HG03460 (cell line): ENCODE measurements around the gene IFNE.

ENCODE experiments used
- ATAC-seq: cut with Tn5 transposase; IDR thresholded peaks from one replicate; pipeline ENCODE4 v1.9.1; 2021; ENCODE audit not compliant: unreplicated experiment

IFNE gene, protein sequence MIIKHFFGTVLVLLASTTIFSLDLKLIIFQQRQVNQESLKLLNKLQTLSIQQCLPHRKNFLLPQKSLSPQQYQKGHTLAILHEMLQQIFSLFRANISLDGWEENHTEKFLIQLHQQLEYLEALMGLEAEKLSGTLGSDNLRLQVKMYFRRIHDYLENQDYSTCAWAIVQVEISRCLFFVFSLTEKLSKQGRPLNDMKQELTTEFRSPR

DNA sequence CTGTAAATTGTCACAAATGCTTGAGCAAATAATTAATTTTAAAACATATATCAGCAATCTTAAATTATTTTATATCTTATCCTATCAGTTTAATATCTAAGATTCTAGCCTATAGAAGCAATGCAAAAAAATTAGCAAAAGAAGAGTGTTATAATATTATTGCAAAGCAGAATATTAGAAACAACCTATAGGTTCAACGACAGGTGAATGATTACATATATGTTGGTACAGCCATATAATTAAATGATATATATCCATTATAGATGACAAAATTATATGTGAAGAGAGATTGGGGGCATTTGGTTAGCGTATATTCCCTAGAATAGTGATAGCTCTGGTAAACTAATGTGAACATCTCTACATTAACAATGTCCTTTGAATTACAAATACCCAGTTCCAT is at the start of gene IFNE:
TSS of gene IFNE (minus strand) at position 101 of the 400 bp plus-strand sequence. CDS start 619 bp downstream, outside the sequence.
- no peak for ATAC-seq

DNA sequence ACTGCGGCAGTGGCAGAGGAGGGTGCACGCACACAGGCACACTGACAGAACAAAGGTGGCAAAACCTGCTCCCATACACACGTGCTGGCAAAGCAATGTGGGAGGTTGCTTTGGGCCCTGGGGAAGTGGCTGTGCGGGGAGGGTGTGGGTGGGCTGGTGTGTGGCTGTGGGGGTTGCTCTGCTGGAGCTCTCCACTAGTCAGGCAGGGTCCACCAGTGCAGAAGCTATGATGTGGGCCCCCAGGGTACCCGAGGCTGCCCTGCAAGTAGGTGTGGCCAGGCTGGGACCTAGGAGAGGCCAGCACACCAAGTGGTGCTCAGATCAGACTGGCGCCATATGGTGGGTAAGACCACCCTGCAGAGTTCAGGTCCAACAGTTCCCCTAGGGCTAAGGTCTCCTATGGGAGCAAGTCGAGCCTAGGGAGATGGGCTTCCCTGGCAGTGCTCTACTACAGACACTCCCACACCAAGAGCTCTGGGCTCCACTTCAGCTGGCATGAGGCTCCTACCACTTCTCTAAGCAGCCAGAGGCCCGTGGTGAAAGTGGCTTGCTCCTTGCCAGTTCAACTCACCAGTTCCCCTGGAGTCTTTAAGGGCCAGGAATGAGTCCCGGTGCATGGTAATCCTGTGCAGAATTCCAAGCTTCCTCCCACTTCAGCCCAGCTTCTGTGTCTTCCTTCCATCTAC is 46.2 kb upstream of the IFNE start:
- no peak for ATAC-seq

- no peak for ATAC-seq
Measured at GRCh38 chr9:21527579-21527978, 45.5 kb upstream of the IFNE start.

DNA sequence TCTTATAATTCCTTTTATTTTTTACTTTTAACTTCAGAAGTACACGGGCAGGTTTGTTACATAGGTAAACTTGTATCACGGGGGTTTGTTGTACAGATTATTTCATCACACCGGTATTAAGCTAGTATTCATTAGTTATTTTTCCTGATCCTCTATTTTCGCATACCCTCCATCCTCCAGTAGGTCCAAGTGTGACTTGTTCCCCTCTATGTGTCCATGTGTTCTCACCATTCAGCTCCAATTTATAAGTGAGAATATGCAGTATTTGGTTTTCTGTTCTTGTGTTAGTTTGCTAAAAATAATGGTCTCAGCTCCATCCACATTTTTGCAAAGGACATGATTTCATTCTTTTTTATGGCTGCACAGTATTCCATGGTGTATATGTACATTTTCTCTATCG is 43.1 kb upstream of the IFNE start:
- no peak for ATAC-seq

- no peak for ATAC-seq
Measured at GRCh38 chr9:21524099-21524830, 42.2 kb upstream of the IFNE start.

- ATAC-seq = no peak
Measured at GRCh38 chr9:21523021-21524014, 41.2 kb upstream of the IFNE start.

DNA sequence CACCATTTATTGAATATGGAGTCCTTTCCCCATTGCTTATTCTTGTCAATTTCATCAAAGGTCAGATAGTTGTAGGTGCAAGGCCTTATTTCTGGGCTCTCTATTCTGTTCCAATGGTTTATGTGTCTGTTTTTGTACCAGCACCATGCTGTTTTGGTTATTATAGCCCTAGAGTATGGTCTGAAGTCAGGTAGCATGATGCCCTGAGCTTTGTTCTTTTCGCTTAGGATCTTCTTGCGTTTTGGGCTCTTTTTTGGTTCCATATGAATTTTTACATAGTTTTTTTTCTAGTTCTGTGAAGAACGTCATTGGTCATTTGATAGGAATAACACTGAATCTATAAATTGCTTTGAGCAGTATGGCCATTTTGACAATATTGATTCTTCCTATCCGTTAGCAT is 40.2 kb upstream of the IFNE start:
- no peak for ATAC-seq

DNA sequence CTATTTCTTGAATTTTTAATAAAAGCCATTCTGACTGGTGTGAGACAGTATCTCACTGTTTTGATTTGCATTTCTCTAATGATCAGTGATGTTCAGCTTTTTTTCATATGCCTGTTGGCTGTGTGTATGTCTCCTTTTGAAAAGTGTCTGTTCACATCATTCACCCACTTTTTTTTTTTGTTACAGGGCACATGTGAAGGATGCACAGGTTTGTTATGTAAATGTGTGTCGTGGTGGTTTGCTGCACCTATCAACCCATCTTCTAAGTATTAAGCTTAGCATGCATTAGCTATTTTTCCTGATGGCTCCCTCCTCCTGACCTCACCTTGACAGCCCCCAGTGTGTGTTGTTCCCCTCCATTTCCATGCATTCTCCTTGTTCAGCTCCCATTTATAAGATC is 39.3 kb upstream of the IFNE start:
- no peak for ATAC-seq

DNA sequence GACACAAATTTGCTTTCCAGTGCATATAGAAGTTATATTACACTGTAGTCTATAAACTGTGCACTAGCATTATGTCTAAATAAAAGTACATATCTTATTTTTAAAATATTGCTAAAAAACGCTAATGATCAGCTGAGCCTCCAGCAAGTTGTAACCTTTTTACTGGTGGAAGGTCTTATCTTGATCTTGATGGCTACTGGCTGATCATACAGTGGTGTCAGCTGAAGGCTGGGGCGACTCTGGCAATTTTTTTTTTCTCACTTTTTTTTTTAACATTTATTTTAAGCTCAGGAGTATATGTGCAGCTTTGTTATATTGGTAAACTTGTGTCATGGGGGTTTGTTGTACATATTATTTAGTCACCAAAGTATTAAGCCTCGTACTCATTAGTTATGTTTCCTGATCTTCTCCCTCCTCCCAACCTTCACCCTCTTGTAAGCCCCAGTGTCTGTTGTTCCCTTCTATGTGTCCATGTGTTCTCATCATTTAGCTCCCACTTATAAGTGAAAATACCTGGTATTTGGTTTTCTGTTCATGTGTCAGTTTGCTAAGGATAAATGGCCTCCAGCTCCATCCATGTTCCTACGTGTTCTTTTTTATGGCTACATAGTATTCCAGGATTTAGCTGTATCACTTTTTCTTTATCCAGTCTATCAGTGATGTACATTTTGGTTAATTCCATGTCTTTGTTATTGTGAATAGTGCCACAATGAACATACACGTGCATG is 38.6 kb upstream of the IFNE start:
- no peak for ATAC-seq

DNA sequence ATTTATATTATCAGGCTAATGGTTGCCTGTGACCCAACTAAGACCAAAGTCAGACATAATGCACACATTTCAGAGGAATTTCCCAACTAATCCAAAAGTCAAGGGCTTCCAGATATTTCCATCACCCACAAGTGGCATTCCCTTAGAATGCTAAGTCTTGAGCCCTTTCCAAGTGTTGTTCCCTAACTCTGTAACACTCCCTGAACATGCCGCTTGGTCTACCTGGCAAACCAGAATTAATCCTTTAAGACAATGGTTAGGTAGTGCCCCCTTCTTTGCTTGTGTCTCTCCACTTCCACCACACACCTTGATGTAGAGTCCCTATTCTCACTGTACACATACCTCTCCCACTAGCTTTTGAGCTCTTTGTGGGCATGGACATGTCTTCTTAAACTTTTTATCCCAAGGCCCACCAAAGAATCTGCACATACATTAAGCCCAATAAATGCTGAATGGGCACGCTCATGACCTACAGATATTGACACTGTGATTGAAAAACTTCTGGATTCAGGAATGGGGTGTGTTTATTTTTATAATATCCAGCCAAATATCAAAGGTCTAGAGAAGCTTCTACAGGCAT is 37.8 kb upstream of the IFNE start:
- no peak for ATAC-seq

DNA sequence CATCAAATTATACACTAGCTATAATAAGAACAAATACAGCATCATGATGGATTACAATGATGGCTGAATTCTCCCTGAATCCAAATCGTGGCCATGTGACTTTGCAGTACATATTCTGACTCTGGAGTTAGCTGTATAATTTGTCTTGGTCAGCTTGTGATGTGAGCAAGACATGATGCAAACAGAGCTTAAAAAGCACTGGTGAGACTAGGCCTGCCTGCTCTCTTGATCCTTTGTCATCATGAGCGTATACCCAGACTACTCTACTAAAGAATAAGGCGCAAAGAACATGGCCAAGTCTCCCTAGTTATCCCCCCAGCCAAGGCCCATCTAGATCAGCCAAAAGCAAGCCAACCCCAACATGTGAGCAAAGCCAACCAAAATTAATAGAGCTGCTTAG is 34.7 kb upstream of the IFNE start:
- ATAC-seq = no peak

DNA sequence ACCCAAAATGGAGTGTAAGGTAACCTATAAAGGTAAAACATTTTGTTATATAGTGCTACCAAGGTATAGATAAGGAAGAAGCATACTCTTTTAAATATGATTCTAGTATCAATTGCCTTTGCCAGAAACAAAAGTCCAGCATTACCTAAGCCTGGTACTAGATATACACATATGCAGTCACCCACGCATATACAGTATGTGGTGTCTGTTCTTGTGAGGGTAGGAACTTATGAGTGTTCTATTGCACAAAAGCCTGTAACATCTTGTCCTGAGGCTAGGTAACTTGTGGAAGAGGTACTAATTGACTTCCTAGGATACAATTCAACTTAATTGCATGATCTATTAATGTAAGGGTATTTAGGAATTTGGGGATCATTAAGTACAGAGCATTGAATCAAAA is 31.3 kb upstream of the IFNE start:
- no peak for ATAC-seq

DNA sequence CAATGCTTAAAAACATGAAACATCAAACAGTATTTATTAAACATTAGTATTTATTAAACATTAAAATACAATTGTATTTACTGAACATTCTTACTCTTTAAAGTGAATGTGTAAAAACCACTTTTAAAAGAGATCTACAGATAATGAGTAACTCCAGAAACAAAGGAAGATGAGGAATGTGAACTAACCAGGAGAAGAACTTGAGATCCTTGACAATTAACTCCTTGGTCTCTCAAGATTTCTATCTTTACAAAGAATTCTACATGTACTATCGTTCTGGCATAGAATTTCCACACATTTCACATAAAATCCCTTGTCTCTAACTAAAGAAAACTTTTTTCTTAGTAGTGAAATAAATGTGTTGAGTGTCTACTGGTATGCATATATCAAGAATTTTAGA is 28.7 kb upstream of the IFNE start:
- no peak for ATAC-seq

DNA sequence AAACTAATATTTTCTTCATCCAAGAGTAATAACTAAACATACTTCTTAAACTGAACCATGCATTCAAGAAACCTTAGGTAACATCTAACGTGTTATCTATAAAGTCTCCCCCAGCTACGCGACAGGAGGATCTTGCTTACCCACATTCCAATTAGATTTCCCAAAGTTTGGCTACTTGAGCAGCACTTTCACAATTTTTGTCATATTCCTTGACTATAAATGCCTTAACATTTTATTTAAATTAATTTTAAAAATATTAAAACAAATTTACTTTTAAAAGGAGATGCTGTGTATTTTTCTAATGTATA is 25.3 kb upstream of the IFNE start:
- no peak for ATAC-seq

DNA sequence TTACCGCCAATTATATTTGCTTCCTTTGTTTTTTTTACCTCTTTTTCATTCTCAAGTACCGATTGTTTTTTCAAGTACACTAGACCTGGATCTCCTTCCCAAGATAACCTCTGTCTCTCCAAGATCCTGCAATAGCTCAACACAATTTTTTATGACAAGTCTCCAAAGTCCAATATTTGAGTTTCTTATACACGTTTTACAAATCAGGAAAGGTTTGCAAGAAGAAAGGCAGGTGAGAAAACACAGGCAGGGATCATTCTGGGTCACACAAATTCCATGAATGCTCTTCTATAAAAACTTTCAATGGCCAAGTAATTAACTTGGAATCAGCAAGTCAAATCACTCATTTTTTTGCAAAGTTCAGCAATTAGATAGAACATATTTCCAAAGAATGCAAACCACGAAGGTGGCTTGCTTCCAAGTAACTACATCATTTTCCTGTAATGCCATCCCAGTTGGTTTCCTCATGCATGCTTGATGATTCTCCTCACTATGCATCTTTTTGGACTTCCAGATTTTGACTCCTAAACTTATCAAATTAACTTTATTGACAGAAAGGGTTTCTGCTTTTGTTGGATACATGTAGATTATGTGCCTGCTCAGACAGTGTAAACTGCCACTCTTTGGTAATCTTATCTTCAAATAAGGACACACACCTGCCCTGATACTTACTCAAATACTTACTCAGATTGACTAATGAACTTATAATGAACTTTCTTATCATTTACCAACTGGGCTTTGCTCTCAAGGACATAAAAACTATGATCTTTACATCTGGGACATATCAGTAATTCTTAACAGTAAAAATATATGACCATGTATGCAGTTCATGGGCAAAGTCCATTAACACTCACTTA is 24.7 kb upstream of the IFNE start:
- no peak for ATAC-seq

GRCh38 chr9:21505425-21506179 is 23.5 kb upstream of the IFNE start:
- no peak for ATAC-seq

DNA sequence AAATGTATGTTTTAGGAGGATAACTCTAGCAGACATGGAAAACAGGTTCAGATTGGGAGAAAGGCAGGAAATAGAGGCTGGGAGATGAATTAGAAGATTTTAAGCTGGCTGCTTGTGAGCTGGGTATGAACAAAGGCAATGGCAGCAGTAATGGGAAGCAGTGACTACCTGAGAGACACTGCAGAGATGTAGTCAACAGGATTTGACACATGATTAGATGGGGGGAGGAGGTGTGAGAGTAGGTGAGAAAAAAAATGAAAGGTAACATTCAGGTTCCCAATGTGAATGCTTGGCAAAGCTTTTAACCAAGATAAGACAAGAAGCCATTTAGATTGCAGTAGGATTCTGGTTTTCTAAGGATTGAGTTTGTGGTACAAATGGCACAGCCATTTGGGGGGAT is 22.8 kb upstream of the IFNE start:
- ATAC-seq = no peak

GRCh38 chr9:21504113-21504512 is 22.0 kb upstream of the IFNE start:
- ATAC-seq = no peak

DNA sequence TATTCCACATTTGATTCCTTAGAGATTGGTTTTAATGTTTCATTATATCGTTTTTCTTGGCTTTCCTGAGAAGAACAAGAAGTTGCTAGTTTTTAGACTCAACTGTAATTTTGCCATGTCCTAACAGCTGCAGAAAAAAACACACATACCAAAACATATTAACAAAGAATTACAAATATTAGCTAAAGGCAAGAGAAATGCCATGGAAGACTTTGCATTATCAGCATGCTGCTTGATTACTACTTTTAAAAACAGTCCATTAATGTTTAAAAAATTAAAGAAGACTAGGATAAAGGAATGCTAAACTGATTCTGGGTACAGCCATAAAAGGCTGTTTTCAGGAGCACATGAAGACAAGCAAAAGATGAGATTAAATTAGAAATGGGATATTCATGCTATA is 20.5 kb upstream of the IFNE start:
- ATAC-seq = no peak
